ENCODE measurements around the gene TMEM207.

DNA sequence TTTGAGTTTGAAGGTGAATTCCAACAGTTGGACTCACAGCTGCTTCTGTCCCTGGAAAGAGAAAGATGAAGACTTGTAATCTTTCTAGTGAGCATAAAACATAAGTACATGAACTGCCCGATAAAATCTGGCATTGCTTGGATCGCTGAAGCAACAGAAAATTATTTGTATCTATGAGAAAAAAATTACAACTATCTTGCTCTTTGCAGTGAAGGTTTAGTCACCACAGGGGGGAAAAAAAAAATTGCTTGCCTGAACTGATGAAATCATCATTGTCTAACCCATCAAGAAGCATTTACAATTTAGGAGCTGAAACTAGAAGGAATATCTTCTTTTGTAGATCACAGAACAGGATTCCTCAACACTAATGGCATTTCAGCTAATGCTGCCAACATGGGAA is 20.0 kb downstream of the TMEM207 start:
- TF ChIP-seq, protein P1, sequence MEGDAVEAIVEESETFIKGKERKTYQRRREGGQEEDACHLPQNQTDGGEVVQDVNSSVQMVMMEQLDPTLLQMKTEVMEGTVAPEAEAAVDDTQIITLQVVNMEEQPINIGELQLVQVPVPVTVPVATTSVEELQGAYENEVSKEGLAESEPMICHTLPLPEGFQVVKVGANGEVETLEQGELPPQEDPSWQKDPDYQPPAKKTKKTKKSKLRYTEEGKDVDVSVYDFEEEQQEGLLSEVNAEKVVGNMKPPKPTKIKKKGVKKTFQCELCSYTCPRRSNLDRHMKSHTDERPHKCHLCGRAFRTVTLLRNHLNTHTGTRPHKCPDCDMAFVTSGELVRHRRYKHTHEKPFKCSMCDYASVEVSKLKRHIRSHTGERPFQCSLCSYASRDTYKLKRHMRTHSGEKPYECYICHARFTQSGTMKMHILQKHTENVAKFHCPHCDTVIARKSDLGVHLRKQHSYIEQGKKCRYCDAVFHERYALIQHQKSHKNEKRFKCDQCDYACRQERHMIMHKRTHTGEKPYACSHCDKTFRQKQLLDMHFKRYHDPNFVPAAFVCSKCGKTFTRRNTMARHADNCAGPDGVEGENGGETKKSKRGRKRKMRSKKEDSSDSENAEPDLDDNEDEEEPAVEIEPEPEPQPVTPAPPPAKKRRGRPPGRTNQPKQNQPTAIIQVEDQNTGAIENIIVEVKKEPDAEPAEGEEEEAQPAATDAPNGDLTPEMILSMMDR (IDR thresholded peaks at IDR 0.05 in 2 of 3, conservative IDR thresholded peaks at IDR 0.05 in 1 of 3; ENCODE audit: borderline replicate concordance in 1 of 3, insufficient read depth in 1 of 3, low read depth in 2 of 3, low read length in 2 of 3): no peak
- TF ChIP-seq FOSL1 (IDR thresholded peaks at IDR 0.05; ENCODE audit: low read depth) (no peak), YY1 (IDR thresholded peaks at IDR 0.05; ENCODE audit: extremely low read depth, insufficient replicate concordance, low read depth, low read length) (no peak), EZH2 (IDR thresholded peaks at IDR 0.05) (no peak), CEBPB (IDR thresholded peaks at IDR 0.05; ENCODE audit: low read depth) (no peak), POLR2A (IDR thresholded peaks at IDR 0.05; ENCODE audit: borderline replicate concordance, extremely low read depth, insufficient read depth, insufficient read length) (no peak), EGR1 (IDR thresholded peaks at IDR 0.05; ENCODE audit: low read depth) (no peak), CBX3 (IDR thresholded peaks at IDR 0.05; ENCODE audit: low read depth) (no peak), EZH2phosphoT487 (IDR thresholded peaks at IDR 0.05; ENCODE audit: borderline replicate concordance) (no peak), SRF (IDR thresholded peaks at IDR 0.05; ENCODE audit: low read depth) (no peak), POLR2AphosphoS5 (IDR thresholded peaks at IDR 0.05; ENCODE audit: low read depth, low read length) (no peak)
- TF ChIP-seq, protein P2, sequence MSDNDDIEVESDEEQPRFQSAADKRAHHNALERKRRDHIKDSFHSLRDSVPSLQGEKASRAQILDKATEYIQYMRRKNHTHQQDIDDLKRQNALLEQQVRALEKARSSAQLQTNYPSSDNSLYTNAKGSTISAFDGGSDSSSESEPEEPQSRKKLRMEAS (IDR thresholded peaks at IDR 0.05): no peak
- TF ChIP-seq, protein P3, sequence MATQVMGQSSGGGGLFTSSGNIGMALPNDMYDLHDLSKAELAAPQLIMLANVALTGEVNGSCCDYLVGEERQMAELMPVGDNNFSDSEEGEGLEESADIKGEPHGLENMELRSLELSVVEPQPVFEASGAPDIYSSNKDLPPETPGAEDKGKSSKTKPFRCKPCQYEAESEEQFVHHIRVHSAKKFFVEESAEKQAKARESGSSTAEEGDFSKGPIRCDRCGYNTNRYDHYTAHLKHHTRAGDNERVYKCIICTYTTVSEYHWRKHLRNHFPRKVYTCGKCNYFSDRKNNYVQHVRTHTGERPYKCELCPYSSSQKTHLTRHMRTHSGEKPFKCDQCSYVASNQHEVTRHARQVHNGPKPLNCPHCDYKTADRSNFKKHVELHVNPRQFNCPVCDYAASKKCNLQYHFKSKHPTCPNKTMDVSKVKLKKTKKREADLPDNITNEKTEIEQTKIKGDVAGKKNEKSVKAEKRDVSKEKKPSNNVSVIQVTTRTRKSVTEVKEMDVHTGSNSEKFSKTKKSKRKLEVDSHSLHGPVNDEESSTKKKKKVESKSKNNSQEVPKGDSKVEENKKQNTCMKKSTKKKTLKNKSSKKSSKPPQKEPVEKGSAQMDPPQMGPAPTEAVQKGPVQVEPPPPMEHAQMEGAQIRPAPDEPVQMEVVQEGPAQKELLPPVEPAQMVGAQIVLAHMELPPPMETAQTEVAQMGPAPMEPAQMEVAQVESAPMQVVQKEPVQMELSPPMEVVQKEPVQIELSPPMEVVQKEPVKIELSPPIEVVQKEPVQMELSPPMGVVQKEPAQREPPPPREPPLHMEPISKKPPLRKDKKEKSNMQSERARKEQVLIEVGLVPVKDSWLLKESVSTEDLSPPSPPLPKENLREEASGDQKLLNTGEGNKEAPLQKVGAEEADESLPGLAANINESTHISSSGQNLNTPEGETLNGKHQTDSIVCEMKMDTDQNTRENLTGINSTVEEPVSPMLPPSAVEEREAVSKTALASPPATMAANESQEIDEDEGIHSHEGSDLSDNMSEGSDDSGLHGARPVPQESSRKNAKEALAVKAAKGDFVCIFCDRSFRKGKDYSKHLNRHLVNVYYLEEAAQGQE (IDR thresholded peaks at IDR 0.05; ENCODE audit: low read depth): no peak
- TF ChIP-seq, protein P4, sequence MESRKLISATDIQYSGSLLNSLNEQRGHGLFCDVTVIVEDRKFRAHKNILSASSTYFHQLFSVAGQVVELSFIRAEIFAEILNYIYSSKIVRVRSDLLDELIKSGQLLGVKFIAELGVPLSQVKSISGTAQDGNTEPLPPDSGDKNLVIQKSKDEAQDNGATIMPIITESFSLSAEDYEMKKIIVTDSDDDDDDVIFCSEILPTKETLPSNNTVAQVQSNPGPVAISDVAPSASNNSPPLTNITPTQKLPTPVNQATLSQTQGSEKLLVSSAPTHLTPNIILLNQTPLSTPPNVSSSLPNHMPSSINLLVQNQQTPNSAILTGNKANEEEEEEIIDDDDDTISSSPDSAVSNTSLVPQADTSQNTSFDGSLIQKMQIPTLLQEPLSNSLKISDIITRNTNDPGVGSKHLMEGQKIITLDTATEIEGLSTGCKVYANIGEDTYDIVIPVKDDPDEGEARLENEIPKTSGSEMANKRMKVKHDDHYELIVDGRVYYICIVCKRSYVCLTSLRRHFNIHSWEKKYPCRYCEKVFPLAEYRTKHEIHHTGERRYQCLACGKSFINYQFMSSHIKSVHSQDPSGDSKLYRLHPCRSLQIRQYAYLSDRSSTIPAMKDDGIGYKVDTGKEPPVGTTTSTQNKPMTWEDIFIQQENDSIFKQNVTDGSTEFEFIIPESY (IDR thresholded peaks at IDR 0.05; ENCODE audit: extremely low read depth, insufficient replicate concordance, low read length): no peak

Measured in HCT116 (cell line).